NCI-H1930 (cell line): Measurements from ENCODE around the gene OS9.
"Not testable (repeated sequence)": the region's sequence is repeated elsewhere in the genome, so short reads cannot be mapped to it uniquely, and the experiment has no call there.

Experiments used
- DNase-seq, 2 experiments: peaks; one replicate each; lab custom pipeline; 2025; lab: John Stamatoyannopoulos, UW

OS9 gene

DNA sequence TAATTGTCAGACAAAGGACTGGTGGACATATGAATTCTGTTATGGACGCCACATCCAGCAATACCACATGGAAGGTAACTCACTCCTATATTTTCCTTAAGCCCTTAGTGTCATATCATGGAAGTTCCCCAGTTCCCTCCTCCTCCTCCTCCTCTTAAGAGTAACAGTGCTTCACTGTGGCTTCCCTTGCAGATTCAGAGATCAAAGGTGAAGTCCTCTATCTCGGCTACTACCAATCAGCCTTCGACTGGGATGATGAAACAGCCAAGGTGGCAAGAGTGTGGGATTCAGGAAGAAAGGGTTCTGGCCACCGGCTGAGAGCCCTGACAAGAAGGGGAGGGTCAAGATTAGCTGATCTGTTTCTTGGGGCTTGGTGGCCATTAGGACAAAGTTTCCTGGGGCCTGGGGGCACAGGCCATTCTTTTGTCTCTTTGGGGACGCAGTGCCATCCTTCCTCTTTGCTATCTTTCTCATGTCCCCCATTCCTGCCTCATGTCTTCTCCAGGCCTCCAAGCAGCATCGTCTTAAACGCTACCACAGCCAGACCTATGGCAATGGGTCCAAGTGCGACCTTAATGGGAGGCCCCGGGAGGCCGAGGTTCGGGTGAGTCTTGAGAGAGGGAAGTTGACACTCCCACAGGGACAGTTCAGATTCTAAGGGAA lies 2.0 kb downstream of the OS9 start:
- DNase-seq = no peak

DNA sequence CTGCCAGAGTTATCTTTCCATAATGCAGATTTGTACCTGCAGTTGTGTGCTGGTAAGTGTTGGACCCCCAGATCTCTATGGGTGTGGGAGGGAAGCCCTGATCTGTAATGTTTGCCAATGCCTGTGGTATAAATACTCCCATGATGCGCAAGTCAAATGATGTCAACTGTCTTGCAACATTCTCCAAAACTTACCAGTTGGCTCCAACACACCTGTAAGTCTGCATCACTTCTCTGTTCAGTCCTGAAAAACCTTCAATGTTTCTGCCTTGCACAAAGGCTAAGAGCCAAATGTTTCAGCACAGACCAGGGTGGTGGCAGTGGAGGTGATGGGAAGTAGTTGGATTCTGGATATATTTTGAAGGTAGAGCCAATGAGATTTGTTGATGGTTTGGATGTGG lies 3.1 kb downstream of the OS9 start:
- DNase-seq = no peak

DNA sequence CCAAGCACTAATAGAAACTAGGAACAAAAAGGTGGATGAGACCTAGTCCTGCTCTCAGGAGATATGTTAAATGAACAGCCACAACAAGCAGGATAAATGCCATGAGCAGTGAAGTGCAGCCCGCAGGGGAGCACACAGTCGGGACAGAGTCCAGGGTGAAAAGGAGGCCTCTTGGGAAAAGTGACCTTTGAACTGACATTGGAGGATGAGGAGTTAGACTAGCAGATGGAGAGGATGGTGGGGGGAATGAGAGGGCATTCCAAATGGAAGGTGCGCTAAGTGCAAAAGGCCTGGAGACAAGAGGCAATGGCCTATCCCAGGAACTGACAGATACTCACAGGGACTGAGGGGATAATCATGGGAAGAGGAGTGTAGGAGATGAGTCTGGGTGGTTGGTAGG lies 4.5 kb downstream of the OS9 start:
- DNase-seq = no peak

DNA sequence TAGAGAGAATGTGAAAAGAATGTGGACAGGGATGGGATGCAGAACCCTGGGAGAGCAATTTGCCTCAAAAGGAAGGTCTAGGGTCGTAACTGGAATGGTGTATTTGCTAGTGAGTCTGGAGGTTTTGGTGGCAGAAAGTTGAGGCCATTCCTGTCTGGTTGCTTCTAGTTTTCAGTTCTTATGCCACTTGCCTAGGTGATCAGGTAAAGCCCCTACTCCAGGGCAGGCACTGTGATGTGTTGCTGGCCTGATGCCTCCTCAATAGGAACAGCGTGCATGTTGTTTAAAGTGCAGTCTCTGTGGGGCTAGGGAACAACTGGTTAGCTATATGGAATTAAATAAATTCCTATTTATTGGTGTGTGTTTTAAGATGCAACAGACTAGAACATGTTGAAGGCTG lies 6.4 kb downstream of the OS9 start:
- no peak for DNase-seq

DNA sequence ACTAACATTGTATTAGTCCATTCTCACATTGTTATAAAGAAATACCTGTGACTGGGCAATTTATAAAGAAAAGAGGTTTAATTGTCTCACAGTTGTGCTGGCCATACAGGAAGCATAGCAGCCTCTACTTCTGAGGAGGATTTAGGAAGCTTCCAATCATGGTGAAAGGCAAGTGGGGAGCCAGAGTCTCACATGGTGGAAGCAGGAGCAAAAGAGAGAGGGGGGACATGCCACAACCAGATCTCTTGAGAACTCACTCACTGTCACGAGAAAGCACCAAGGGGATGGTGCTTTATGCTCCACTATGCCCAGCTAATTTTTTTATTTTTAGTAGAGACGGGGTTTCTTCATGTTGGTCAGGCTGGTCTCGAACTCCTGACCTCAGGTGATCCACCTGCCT lies 13.3 kb downstream of the OS9 start:
- DNase-seq = no peak

DNA sequence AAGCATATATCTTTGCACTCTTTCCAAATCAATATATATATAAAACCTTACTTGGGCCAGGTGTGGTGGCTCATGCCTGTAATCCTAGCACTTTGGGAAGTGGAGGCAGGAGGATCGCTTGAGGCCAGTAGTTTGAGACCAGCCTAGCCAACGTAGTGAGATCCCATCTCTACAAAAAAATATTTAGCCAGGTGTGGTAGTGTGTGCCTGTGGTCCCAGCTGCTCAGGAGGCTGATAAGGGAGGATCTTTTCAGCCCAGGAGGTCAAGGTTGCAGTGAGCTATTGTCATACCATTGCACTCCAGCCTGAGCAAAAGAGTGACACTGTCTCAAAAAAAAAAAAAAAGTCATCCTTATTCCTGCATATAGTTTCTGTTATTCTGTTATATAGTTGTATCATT lies 14.4 kb downstream of the OS9 start:
- no peak for DNase-seq

DNA sequence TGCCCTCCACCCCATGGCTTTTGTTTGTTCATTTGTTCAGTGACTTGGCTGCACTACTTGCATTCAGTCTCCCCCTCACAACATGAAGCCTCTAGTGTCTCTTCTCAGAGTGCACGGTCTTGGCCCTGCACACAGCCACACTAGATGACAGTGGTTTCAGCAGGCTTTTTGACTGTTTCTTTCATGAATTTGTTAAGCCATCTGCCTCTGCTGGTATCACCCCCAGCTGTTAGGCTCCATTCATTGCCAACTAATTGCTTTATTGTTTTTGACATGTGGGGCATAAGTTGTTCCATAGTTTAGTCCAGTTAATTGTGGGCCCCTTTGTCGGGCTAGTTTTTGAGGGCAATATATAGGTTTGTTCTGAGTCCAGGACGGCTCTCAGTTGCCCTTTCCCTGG lies 18.8 kb downstream of the OS9 start:
- no peak for DNase-seq

DNA sequence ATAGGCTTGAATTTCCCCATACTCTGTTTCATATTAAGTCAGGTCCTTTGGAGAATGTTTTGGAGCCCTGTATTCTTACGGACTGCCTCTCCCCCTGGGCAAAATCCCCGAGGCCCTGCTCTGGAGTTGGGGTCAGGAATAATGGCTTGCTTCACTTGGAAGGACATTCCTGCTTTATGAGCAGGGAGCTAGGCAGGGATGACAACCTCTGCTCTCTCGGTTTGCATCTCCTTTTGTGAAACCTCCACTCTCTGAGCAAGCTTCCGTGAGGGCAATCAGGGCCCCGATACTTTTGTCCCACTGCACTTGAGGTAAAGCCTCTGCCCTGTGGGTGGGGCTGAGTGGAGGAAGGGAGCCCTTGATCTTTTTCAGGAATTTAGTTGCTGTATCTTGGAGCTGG lies 19.3 kb downstream of the OS9 start:
- DNase-seq = no peak

DNA sequence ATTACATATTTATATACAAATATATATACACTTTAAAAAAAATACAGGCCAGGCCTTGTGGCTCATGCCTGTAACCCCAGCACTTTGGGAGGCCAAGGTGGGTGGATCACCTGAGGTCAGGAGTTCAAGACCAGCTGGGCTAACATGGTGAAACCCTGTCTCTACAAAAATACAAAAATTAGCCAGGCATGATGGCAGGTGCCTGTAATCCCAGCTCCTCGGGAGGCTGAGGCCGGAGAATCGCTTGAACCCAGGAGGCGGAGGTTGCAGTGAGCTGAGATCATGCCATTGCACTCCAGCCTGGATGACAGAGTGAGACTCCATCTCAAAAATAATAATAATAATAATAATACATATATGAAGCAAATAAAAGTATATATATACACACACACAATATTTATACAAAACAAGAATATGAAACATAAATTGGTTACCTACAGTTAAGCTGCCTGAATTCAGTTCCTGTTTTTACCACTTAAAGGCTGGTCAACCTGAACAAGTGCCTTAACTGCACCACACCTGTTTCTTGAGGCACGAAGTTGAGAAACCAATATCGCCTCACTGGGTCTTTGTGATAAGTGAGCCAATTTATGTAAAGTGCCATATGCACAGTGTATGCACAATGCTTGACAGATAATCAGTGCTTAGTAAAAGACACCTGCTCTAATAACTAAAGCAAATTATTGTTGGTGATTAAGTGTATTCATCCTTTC lies 21.3 kb downstream of the OS9 start:
- DNase-seq = not testable (repeated sequence)

DNA sequence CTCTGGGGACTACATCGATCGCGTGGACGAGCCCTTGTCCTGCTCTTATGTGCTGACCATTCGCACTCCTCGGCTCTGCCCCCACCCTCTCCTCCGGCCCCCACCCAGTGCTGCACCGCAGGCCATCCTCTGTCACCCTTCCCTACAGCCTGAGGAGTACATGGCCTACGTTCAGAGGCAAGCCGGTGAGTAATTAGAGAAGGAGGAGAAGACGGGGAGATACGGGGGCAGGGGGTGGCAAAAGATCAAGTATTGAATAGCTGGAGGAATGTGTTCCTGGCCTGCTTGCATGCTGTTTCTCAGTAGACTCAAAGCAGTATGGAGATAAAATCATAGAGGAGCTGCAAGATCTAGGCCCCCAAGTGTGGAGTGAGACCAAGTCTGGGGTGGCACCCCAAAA lies 21.9 kb downstream of the OS9 start:
- DNase-seq = no peak

DNA sequence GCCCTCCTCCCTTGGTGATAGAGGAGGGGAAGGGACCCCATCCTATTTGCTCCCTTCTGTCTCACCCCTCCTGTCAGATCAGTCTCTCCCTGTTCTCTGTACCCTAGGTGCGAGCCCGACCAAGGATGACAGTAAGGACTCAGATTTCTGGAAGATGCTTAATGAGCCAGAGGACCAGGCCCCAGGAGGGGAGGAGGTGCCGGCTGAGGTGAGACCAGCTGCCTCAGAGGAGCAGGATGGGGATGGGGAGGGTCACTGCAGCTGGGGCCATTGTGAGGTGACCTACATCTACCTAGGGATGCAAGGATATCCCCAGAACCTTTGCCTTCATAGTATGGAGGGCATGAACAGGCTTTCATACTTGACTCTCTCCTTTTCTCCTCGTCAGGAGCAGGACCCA lies 22.4 kb downstream of the OS9 start:
- DNase-seq = no peak

DNA sequence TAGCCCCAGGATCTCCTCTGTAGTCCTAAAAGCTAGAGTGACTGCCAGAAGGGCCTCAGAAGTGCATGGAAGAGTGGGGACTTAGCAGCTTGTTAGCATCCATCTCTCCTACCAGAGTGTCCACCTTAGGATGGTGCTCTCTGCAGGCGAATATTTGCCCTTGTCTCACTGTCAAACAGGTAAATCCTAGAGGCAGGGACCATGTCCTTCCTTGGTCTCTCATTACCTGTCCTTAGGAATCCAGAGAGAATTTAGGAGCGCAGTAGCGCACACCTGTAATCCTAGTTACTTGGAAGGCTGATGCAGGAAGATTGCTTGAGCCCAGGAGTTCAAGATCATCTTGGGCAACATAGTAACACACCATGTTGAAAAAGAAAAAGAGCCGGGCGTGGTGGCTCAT lies 23.2 kb downstream of the OS9 start:
- DNase-seq = no peak

DNA sequence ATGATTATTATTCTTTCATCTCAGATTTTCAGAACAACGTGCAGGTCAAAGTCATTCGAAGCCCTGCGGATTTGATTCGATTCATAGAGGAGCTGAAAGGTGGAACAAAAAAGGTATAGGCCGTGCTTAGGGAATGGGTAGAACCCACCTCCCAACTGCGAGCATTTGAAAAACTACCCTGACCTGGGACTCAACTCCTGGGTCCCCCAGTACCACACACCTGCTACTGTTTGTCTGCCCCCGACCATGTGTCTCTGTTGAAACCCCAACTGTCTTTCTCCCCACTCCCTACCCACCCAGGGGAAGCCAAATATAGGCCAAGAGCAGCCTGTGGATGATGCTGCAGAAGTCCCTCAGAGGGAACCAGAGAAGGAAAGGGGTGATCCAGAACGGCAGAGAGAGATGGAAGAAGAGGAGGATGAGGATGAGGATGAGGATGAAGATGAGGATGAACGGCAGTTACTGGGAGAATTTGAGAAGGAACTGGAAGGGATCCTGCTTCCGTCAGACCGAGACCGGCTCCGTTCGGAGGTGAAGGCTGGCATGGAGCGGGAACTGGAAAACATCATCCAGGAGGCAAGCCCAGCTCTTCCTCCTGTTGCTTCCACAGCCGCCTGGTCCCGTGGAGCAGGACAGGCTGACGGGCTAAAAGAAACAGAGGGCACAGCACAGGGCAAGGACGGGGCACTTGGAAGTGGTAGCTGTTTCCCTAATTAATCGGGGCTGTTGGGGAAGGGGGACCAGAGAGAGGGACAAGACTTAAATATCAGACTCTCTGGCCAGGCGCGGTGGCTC lies 24.1 kb downstream of the OS9 start:
- no peak for DNase-seq

DNA sequence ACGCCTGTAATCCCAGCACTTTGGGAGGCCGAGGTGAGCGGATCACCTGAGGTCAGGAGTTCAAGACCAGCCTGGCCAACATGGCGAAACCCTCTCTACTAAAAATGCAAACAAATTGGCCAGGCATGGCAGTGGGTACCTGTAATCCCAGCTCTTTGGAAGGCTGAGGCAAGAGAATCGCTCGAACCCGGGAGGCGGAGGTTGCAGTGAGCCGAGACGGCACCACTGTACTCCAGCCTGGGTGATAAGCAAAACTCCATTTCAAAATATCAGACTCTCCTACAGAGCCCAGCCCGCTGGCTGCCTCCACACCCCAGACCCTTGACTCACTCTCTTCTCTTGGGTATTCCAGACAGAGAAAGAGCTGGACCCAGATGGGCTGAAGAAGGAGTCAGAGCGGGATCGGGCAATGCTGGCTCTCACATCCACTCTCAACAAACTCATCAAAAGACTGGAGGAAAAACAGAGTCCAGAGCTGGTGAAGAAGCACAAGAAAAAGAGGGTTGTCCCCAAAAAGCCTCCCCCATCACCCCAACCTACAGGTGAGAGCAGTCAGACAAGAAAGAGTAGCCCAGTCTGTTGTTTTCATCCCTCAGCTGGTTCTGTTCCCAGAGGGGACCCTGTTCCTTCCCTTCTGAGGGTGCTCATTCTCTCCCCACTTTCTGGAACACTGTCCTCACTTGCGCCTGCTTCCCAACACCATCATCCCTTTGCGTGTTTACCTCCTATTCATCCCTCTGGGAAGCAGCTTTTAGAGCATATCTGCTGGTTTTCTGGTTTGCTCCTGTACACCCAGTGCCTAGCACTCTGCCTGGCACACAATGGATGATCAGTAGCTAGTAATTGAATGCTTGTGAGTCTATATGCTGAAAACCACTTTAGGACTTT lies 25.0 kb downstream of the OS9 start:
- DNase-seq = no peak

DNA sequence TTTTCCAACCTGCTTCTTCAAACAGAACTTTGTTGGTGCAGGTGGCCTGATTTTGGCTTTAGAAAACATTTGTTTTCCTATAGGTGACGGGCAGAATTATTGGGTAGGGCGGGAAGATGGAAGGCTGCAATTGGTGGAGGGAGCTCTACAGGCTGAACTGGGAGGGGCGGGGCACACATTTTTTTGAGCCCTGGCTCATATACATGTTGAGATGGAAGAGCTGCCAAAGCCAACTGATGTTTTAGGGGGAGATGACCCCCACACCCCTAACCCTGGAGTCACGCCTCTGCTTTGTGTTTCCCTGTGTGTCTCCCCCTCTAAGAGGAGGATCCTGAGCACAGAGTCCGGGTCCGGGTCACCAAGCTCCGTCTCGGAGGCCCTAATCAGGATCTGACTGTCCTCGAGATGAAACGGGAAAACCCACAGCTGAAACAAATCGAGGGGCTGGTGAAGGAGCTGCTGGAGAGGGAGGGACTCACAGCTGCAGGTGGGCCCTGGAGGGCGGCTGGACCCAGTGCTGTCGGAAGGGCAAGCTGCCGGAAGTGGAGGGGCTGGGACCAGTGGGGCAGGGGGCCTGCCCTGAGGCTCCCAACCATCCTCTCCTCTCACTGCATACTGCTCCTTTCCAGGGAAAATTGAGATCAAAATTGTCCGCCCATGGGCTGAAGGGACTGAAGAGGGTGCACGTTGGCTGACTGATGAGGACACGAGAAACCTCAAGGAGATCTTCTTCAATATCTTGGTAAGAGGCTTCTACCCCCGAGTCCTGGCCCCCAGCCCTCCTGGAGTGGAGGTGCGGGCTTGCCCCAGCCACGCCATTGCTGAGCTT lies 26.1 kb downstream of the OS9 start:
- no peak for DNase-seq

DNA sequence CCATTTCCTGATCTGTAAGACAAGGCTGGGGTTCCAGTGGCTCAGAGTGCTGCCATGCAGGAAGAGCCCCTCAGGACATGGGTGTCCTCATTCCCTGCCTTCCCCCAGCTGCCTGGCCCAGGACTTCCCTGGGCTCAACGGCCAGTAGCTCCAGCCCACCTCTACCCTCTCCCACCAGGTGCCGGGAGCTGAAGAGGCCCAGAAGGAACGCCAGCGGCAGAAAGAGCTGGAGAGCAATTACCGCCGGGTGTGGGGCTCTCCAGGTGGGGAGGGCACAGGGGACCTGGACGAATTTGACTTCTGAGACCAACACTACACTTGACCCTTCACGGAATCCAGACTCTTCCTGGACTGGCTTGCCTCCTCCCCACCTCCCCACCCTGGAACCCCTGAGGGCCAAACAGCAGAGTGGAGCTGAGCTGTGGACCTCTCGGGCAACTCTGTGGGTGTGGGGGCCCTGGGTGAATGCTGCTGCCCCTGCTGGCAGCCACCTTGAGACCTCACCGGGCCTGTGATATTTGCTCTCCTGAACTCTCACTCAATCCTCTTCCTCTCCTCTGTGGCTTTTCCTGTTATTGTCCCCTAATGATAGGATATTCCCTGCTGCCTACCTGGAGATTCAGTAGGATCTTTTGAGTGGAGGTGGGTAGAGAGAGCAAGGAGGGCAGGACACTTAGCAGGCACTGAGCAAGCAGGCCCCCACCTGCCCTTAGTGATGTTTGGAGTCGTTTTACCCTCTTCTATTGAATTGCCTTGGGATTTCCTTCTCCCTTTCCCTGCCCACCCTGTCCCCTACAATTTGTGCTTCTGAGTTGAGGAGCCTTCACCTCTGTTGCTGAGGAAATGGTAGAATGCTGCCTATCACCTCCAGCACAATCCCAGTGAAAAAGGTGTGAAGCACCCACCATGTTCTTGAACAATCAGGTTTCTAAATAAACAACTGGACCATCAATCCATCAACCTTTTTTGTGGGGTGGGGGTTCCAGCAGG lies 27.0 kb downstream of the OS9 start:
- DNase-seq = no peak

DNA sequence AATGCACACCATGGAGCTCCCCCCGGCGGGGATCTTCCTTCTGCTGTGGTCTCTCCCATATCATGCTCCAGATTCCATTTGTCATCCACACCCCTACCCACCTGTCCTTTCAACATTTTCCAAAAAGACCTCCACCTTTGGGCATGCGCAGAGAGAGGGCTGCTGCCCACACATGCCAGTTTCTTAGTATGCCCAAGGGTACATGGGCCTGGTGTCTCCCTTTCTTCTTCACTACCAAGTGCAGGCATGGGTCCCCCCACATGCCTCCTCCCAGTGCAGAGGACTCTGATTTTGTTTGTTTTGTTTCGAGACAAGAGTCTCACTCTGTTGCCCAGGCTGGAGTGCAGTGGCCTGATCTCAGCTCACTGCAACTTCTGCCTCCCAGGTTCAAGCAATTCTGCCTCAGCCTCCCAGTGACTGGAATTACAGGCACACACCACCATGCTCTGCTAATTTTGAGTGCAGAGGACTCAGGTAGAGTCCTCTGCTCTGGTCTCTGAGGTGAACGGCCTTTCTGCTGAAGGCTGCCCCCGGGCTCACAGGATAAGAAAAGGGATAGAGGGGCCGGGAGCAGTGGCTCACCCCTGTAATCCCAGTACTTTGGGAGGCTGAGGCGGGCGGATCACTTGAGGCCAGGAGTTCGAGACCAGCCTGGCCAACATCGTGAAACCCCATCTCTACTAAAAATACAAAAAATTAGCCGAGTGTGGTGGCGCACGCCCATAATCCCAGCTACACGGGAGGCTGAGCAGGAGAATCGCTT lies 28.1 kb downstream of the OS9 start:
- not testable (repeated sequence) for DNase-seq

DNA sequence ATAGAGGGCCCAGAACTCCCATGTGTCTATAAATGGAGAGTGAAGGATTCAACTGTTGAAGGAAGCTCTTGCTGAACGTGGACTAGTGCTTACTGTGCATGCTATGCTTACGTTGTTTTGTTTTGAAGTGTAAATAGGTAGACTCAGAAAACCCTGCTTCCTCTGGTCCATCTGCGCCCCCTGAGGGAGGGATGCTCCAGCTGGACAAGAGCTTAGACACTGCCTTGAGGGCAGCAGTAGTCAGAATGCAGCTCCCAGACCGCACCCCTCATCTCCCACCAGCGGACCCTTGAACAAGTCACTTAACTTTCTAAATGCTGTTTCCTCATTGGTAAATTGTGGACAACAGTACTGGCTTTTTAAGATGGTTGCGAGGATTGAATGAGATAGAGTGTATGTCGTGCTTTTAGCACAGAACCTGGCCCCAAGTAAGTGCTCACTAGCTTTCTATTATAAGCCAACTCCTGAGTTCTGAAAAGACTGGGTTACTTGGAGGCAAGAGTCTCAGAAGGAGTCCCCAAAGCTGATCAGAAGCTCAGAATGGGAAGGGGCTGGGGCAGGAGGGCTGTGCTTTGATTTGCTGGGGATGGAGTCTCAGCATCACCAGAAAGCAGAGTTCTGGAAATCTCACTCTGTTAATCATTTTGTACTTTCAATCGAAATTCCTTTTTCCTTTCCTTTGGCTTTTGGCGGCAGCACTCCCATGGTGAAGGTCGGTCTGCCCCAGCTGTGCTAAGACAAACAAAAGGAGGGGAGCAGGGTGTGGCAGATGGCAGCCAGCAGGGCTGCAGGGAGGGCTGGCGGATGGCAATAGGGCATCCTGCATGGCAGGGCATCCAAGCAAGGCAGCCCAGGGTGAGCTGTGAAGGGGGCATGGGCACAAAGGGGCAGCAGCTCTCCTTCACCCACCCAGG lies 29.0 kb downstream of the OS9 start:
- no peak for DNase-seq
